NCI-H1417 (cell line): ENCODE data around the gene ZSCAN21.

Experiments
- DNase-seq, 3 experiments: peaks; one replicate each; lab custom pipeline; 2025; lab: John Stamatoyannopoulos, UW

The ZSCAN21 gene

GRCh38 chr7:100100420-100101015 is 50.9 kb downstream of the ZSCAN21 start:
- DNase-seq = peak; percentile 95 to 98 (median 98)

- DNase-seq = peak; percentile 99 to 100 (median 100)
Observed at GRCh38 chr7:100101016-100101862, 51.7 kb downstream of the ZSCAN21 start, which contains the start of the genes AP4M1 and MCM7. TSS of gene AP4M1 (plus strand) at chr7:100101643. CDS start at chr7:100101715, 72 bp downstream. TSS of gene MCM7 (minus strand) at chr7:100101397. CDS start at chr7:100101294, 103 bp downstream.

DNA sequence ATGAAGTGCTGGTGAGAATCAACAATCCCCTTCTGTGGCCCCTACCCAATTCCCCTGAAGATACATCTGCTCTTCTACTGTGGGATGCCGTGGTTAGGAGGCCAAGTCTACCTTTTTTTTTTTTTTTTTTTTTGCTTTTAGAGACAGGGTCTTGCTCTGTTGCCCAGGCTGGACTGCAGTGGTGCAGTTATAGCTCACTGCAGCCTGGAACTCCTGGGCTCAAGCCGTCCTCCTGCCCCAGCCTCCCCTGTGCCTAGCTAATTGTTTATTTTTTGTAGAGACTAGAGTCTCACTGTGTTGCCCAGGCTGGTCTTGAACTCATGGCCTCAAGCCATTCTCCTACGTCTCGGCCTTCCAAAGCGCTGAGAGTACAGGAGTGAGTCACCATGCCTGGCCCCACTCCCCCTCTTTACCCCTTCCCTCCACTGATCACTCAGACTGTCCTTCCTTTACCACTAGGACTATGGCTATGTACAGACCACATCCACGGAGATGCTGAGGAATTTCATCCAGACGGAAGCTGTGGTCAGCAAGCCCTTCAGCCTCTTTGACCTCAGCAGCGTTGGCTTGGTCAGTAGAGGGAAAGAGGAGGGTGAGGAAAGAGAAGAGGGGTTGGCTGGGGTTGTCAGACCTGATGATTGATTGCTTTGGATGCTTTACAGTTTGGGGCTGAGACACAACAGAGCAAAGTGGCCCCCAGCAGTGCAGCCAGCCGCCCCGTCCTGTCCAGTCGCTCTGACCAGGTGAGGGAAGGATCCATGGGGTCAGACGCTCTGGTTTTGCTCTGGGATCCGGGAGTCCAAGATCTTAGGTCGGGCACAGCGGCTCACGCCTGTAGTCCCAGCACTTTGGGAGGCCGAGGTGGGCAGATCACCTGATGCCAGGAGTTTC is 53.6 kb downstream of the ZSCAN21 start:
- DNase-seq = no peak

DNA sequence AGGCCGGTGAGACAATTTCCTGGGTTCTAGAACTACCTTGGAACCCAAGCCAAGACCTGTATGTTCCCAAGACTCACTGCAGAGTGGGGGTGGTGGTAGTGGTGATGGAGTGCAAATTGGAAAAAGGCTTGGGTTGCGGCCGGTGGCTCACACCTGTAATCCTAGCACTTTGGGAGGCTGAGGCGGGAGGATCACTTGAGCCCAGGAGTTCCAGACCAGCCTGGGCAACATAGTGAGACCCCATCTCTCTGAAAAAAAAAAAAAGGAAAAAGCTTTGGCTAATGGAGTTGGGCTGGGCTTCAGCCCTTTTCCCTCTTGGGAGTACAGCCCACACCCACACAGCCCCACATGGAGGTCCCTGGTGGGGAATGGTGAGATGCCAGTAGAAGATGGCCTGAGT is 56.0 kb downstream of the ZSCAN21 start:
- DNase-seq = no peak

GRCh38 chr7:100106633-100107032 is 57.1 kb downstream of the ZSCAN21 start:
- DNase-seq = no peak

- no peak for DNase-seq
Observed at GRCh38 chr7:100107125-100107737, 57.7 kb downstream of the ZSCAN21 start.

GRCh38 chr7:100107890-100108289 is 58.3 kb downstream of the ZSCAN21 start:
- no peak for DNase-seq

DNA sequence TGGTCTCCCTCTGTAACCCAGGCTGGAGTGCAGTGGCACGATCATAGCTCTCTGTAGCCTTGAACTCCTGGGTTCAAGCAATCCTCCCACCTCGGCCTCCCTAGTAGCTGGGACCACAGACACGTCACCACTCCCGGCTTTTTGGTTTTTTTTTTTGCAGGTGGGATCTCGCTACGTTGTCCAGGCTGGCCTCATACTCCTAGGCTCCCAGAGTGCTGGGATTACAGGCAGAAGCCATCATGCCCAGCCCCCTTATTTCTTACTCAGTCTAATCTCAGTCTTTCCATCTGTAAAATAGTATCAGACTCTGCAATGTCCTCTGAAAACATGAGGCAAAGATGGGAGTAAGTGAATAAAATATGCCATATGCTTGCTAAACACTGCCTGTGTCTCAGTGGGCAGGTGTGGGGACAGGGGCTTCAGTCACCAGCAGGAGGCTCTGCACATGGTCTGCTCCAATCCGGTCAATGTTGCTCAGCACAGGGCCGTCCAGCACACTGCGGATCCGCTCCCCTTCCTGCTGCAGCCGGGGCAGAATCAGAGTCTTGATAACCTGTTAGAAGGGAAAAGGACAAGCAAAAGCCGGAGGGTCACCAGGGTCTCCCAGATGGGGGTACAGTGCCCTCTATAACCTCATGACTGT is 60.1 kb downstream of the ZSCAN21 start:
- no peak for DNase-seq

DNA sequence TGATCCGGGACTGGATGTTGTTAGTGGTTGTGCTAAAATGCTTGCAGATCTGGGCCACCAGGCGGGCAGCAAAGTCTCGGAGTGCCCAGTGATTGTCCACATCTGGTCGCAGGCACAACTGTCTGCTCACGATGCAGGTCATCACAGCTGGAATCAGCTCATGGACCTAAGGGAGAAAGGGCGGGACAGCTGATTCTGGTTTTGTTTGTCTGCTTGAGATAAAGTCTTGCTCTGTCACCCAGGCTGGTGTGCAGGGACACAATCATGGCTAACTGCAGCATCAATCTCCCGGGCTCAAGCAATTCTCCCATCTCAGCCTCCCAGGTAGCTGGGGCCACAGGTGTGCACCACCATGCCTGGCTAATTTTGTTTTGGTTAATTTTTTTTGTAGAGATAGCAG is 61.6 kb downstream of the ZSCAN21 start:
- no peak for DNase-seq

DNA sequence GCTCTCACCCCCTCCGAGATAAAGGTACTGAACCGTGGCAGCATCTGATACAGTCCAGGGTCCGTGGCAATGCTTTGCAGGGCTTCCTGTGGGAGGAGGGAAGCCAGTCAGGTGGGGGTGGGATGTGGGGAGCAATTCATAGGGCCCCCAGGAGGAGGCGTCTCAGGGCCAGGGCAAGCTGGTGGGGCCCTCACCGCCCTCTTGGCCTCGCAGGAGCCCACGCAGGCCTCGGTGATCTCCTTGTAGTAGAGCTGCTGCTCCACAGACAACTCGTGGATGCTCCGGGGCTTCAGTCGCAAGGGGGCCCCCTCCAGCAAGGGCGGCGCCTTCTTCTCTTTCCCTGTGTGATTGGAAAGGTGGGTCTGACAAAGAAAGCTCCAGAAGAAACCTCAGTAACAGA is 62.3 kb downstream of the ZSCAN21 start:
- DNase-seq = no peak
